ENCODE measurements around the gene GRIN1.

The GRIN1 gene

GRCh38 chr9:137198051-137198901 lies 59.3 kb downstream of the GRIN1 start:
- no peak overlapping the region; the same call in 1 of the 2 replicates for H3K4me3 ChIP-seq (ENCODE audit: low read depth, low read length)
- ChIA-PET CTCF (interaction anchor here (0.5 to 3.3 kb wide), 6 partner anchors 9 to 440 kb away, joined by 3 to 22 read pairs (median 3); partner anchors contain the start of genes ANAPC2 and SSNA1), POLR2A (interaction anchor here (0.6 to 3.4 kb wide), 9 partner anchors 9 to 69 kb away, joined by 3 to 34 read pairs (median 5); partner anchors contain the start of genes ANAPC2, LRRC26, SSNA1 and TUBB4B)
- peak; percentile 85 for TF ChIP-seq REST (tag by site-specific recombination; IDR thresholded peaks at IDR 0.05)
- TF ChIP-seq ZNF473 (tag by site-specific recombination; IDR thresholded peaks at IDR 0.05): no peak
- no peak for TF ChIP-seq ZNF768 (tag by site-specific recombination; IDR thresholded peaks at IDR 0.05)
- no peak for TF ChIP-seq MYNN (tag by site-specific recombination; IDR thresholded peaks at IDR 0.05; ENCODE audit: borderline replicate concordance)
- TF ChIP-seq ZNF140 (tag by site-specific recombination; IDR thresholded peaks at IDR 0.05): no peak
- 0 out of 2 replicates have a peak, but pooled peaks have one; percentile 25 for TF ChIP-seq ZBTB17 (tag by site-specific recombination; IDR thresholded peaks at IDR 0.05)
- TF ChIP-seq ZNF600 (tag by site-specific recombination; IDR thresholded peaks at IDR 0.05): peak; percentile 48; the same call in 1 of the 2 replicates
- TF ChIP-seq ZBTB20 (tag by site-specific recombination; IDR thresholded peaks at IDR 0.05): 0 out of 2 replicates have a peak, but pooled peaks have one; percentile 27
- peak; percentile 8; the same call in 1 of the 2 replicates for TF ChIP-seq GLIS2 (tag by site-specific recombination; IDR thresholded peaks at IDR 0.05)
- TF ChIP-seq IKZF3 (tag by site-specific recombination; IDR thresholded peaks at IDR 0.05): peak; percentile 63
- no peak for TF ChIP-seq TRIM28 (IDR thresholded peaks at IDR 0.05; ENCODE audit: borderline replicate concordance, low read length)
- peaks cover 5% of the 10 kb centered on the region; the same call in 1 of the 2 replicates for H3K4me1 ChIP-seq (ENCODE audit: control insufficient read depth, insufficient read depth, low read length)
- H3K27ac ChIP-seq (ENCODE audit: extremely low read depth, low read depth, low read length): no peak overlapping the region
- H3K9me3 ChIP-seq (ENCODE audit: control insufficient read depth, insufficient read depth, low read depth, low read length): no peaks in the 10 kb centered on the region
- H3K36me3 ChIP-seq (ENCODE audit: control insufficient read depth in 2 of 2, insufficient read depth in 1 of 2, low read length in 2 of 2): no peaks in the 10 kb centered on the region

DNA sequence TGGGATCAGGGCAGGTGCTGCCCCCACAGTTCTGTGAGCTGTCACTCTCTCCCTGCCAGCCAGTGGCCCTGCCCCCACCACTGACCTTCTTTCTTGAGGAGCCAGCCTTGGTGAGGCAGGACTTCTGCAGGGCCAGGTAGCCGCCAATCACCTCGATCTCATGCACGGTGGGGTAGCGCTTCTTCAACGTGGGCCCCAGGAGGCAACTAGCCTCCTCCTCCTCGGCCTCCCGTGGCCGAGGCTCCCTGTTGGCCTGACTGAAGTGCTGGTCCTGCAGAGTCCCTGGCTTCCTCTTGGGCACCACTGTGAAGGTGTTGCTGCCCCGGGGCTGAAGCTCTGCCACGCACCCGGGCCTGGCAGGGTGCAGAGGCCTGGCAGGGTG lies 59.9 kb downstream of the GRIN1 start:
- Histone ChIP-seq H3K36me3 (ENCODE audit: control insufficient read depth in 2 of 2, insufficient read depth in 1 of 2, low read length in 2 of 2) (peaks cover 0 to 1% of the 10 kb centered on the region in 2 experiments; a peak in 1 of 3 replicates), H3K4me1 (ENCODE audit: control insufficient read depth, insufficient read depth, low read length) (peaks cover 5% of the 10 kb centered on the region; the same call in 1 of the 2 replicates), H3K9me3 (ENCODE audit: control insufficient read depth, insufficient read depth, low read depth, low read length) (no peaks in the 10 kb centered on the region), H3K27ac (ENCODE audit: extremely low read depth, low read depth, low read length) (no peak overlapping the region), H3K4me3 (ENCODE audit: low read depth, low read length) (no peak overlapping the region; the same call in 1 of the 2 replicates)
- ChIA-PET POLR2A (interaction anchor here (0.6 to 3.4 kb wide), 7 partner anchors 9 to 69 kb away, joined by 3 to 34 read pairs (median 5); partner anchors contain the start of genes ANAPC2, LRRC26, SSNA1 and TUBB4B), CTCF (interaction anchor here (0.5 to 3.3 kb wide), 5 partner anchors 10 to 110 kb away, joined by 3 to 22 read pairs (median 3); partner anchors contain the start of genes ANAPC2 and SSNA1)
- TF ChIP-seq YY1 (tag by site-specific recombination; IDR thresholded peaks at IDR 0.05) (no peak), ZEB2 (tag by site-specific recombination; IDR thresholded peaks at IDR 0.05) (no peak), ZNF521 (tag by site-specific recombination; IDR thresholded peaks at IDR 0.05) (no peak), ZNF221 (tag by site-specific recombination; IDR thresholded peaks at IDR 0.05; ENCODE audit: borderline replicate concordance) (no peak), GLI4 (tag by site-specific recombination; IDR thresholded peaks at IDR 0.05) (no peak), ZNF302 (tag by site-specific recombination; IDR thresholded peaks at IDR 0.05; ENCODE audit: low read depth) (no peak), ZNF426 (tag by site-specific recombination; IDR thresholded peaks at IDR 0.05) (no peak), ZBTB11 (tag by site-specific recombination; conservative IDR thresholded peaks at IDR 0.05; ENCODE audit: low read depth) (no peak)
- TF ChIP-seq, protein P1, sequence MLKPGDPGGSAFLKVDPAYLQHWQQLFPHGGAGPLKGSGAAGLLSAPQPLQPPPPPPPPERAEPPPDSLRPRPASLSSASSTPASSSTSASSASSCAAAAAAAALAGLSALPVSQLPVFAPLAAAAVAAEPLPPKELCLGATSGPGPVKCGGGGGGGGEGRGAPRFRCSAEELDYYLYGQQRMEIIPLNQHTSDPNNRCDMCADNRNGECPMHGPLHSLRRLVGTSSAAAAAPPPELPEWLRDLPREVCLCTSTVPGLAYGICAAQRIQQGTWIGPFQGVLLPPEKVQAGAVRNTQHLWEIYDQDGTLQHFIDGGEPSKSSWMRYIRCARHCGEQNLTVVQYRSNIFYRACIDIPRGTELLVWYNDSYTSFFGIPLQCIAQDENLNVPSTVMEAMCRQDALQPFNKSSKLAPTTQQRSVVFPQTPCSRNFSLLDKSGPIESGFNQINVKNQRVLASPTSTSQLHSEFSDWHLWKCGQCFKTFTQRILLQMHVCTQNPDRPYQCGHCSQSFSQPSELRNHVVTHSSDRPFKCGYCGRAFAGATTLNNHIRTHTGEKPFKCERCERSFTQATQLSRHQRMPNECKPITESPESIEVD (tag by site-specific recombination; IDR thresholded peaks at IDR 0.05): no peak
- TF ChIP-seq, protein P2, sequence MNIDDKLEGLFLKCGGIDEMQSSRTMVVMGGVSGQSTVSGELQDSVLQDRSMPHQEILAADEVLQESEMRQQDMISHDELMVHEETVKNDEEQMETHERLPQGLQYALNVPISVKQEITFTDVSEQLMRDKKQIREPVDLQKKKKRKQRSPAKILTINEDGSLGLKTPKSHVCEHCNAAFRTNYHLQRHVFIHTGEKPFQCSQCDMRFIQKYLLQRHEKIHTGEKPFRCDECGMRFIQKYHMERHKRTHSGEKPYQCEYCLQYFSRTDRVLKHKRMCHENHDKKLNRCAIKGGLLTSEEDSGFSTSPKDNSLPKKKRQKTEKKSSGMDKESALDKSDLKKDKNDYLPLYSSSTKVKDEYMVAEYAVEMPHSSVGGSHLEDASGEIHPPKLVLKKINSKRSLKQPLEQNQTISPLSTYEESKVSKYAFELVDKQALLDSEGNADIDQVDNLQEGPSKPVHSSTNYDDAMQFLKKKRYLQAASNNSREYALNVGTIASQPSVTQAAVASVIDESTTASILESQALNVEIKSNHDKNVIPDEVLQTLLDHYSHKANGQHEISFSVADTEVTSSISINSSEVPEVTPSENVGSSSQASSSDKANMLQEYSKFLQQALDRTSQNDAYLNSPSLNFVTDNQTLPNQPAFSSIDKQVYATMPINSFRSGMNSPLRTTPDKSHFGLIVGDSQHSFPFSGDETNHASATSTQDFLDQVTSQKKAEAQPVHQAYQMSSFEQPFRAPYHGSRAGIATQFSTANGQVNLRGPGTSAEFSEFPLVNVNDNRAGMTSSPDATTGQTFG (tag by site-specific recombination; IDR thresholded peaks at IDR 0.05; ENCODE audit: borderline replicate concordance): no peak

All from HEK293 (cell line).